GM21723 (cell line): ENCODE measurements around the gene HSH2D.
"Not testable (repeated sequence)": the region's sequence is repeated elsewhere in the genome, so short reads cannot be mapped to it uniquely, and the experiment has no call there.

Experiments used
- ATAC-seq: cut with Tn5 transposase; IDR thresholded peaks from one replicate; pipeline ENCODE4 v1.9.1; 2021; ENCODE audit warnings: mild to moderate bottlenecking, moderate library complexity; ENCODE audit not compliant: unreplicated experiment

HSH2D gene

DNA sequence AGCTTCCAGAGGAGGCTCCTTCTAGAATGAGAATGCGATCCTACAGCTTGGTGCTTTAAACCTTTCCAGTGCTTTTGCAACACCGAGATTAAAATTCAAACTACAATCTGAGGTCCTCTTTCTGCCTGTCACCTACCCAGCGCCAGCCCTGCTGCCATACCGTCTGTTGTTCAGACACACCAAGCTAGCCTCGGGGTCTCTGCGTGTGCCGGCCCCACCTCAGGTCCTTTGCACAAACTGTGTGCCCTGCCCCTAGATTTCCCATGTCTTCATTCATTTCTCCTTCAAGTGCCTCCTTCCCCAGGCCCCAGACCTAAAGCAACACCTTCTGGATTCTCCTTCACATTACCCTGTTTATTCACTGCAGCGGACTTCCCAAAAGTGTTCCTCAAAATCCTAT lies 11.1 kb downstream of the HSH2D start:
- no peak for ATAC-seq

DNA sequence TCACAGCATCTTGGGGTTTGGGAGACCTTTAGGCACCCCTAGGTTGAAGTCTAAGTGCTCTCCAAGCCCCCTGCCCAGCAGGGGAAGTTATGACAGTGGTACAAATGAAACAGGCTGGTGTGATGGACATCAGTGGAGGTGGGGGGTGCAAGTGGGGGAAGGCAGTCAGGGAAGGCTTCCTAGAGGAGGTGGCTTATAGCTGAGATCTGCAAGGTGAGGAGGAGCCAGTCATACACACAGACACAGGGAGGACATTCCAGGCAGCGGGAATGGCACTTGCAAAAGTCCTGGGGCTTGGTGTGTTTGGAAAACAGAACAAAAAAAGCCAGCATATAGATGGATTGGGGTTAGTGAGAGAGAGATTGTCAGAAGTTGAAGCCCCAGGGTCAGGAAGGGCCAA lies 11.6 kb downstream of the HSH2D start:
- no peak for ATAC-seq

DNA sequence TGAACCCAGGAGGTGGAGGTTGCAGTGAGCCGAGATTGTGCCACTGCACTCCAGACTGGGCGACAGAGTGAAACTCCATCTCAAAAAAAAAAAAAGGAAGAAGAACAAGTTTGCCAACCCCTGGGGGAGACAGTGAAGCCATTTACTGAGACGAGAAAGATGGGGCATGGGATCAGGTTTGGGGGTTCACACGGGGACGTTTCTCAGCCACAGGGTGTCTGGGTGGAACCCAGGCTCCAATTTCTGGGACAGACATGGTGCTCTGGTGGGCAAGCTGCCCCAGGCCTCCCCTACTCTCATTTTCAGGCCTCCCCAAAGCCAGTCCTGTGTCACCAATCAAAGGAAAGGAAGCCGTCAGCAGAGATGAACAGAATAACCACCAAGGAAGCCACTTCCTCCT lies 13.4 kb downstream of the HSH2D start:
- ATAC-seq, result no peak

DNA sequence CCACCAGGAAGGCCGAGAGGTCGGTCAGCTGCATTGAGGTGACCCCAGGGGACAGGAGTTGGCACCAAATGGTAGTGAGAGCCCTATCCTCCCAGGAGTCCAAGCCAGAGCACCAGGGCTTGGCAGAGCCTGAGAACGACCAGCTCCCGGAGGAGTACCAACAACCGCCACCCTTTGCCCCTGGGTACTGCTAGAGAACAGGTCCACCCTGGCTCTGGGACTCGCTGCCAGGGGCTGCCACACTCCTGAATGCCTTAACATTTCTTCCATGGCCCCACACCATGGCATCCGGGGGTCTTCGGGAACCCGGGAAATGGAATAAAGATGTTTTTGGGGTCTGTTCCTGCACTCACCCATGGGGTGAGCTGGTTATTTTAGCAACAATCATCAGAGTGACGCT lies 14.1 kb downstream of the HSH2D start:
- ATAC-seq, result no peak

DNA sequence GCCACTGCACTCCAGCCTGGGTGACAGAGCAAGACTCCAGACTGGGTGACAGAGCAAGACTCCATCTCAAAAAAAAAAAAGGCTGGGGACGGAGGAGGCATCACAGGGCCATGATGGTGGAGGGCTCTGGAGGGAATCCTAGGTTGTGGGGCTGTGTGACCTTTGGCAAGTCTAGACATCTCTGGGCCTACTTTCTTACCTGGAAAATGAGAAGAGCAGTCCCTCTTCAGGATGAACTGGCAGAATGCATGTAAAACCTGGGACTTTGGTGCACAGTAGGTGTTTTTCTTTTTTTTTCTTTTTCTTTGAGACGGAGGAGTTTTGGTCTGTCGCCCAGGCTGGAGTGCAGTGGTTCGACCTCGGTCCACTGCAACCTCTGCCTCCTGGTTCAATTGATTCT lies 16.2 kb downstream of the HSH2D start:
- no peak for ATAC-seq

DNA sequence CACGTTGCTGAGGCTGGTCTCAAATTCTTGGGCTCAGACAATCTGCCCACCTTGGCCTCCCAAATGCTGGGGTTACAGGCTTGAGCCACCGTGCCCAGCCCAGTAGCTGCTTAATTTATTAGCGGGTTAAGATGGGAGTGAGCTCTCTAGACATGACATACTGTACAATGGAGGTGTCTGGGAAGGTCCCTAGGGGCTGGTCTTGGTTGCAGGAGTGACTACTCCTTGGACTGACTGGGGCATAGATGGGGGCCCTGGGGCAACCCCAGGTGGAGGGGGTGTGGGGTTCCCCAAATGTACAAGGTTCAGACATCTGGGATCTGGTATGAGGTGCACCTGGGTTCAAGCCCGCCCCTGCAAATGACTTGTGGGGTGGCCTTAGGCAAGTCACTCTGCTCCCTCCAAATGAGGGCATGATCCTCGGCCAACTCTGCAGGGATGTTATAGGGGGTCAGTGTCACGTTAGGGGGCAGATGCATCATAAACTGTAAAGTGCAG lies 17.0 kb downstream of the HSH2D start:
- ATAC-seq, result no peak

DNA sequence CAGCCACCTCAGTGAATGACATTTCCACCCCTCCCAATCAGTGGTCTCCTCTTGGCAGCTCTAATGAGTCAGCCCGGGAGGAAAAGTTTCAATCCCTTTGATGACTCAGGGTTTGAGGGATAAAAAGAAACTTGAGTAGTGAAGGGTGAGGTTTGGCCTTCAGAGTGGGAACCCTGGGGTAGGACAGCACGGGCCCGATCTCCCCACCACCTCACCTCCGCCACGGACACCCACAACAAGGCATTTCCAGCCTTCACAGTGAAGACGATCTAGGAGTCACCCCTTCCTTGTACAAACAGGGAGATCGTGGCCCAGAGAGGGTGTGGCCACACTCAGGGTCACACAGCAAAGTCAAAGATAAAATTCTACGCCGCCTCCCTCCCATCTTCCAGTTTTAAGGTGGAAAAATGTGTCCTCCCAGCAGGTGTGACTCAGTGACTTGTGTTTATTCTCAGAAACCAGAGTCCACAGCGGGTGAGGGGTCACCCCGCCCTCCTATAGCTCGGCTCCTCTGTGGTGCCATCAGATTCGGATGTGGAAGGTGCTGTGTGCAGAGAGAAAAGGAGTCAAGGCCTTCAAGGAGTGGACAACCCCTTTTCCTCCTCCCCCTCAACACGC lies 17.6 kb downstream of the HSH2D start:
- ATAC-seq, result no peak

DNA sequence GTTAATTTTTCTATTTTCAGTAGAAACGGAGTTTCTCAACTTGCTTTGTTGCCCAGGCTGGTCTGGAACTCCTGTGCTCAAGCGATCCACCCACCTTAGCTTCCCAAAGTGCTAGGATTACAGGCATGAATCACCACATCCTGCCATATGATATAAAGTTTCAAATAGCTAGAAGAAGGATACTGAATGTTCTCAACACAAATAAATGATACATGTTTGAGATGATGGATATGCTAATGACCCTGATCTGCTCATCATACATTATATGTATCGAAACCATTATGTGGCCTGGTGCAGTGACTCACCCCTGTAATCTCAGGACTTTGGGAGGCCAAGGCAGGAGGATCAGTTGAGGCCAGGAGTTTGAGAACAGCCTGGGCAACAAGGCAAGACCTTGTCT lies 18.4 kb downstream of the HSH2D start:
- ATAC-seq, result no peak

DNA sequence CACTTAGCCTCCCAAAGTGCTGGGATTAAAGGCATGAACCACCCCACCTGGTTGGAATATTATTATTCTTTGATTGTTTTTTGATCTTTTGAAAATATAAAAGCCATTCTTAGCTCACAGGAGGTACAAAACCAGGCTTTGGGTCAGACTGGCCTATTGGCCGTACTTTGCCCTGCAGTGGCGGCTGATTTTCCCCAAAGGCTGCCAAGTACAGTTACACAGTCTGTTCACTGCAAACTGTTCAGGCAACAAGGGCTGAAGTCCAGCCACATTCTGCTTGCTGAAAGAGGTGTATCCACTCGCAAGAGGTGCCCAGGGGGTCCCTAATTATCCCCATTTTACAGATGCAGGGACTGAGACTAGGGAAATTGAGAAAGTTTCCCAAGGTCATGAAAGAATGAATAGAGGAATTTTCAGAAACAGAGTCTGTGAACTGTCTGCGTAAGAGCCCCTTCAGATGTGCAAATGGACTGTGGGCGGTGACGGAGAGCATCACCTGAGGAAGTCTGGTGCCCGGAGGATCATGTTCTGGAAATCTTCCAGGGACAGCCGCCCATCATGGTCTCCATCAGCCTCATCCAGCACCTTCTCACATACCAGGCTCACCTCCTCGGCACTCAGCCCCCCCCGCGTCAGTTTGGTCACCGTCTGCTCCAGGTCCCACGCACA lies 20.9 kb downstream of the HSH2D start:
- ATAC-seq, result no peak

DNA sequence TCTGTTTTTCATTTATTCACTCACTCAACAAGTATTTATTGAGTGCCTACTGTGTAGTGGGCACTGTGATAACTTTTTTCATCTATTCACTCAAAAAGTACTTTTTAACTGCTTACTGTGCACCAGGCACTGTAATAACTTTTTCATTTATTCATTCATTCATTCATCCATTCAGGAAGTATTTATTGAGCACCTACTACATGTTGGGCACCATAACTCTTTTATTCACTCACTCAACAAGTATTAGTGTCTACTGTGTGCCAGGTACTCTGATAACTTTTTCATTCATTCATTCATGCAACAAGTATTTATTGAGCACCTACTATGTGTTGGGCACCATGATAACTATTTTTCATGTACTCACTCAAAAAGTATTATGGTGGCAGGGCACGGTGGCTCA lies 22.9 kb downstream of the HSH2D start:
- no peak for ATAC-seq

DNA sequence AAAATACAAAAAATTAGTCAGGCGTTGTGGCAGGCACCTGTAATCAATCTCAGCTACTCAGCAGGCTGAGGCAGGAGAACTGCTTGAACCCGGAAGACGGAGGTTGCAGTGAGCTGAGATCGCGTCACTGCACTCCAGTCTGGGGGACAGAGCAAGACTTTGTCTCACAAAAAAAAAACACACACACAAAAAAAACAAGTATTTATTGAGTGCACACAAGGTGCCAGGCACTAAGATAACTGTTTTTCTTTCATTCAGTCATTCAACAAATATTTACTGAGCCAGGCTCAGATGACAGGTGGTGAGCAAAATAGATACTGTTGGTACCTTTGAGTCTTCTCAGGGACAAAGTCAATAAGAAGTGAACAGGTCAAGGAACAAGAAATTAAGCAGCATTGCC lies 23.6 kb downstream of the HSH2D start:
- no peak for ATAC-seq

DNA sequence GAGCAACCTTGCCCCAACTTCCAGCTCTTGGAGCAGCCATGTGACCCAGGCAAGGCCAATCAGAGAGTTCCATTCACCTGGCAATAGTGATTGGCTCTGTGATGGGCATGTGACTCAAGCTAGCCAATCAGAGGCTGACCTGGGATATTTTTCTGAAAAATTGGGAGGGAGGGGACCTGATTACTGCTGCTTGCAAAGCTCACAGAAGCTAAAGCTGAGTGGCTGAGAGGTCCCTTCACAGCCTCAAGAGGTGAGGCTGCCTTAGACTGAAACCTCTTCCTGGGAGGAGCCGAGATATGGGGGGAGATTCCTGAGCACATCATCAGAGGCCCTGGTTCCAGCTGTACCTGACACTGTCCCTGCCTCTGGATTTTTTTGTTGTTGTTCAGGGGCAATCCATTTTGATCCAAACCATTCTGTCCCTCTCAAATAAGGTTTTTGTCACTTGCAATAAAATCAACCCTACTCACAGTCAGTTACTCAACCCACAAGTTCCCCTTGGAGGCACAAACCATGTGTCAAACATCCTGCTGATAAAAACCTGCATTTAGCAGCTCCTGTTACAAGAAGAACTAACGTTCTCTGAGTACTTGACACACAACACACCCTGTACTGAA lies 25.1 kb downstream of the HSH2D start:
- ATAC-seq, result no peak

DNA sequence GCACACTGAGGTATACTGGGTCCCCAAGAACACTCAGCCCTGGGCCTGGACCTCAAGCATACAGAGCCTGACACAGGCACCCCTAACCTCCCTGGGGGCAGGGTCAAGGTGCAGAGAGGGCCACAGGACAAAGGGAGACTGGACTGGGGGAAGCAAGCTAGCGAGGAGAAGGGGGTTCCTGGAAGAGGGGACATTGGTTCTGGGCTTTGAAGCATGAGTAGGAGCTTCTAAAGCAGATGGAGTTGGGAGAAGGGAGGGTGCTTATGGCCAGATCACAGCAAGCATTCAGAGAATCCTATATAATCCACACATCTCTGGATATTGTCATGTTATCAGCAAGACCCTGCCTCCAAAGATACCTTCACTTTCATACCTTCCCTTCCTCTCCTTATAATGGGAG lies 26.6 kb downstream of the HSH2D start:
- no peak for ATAC-seq

DNA sequence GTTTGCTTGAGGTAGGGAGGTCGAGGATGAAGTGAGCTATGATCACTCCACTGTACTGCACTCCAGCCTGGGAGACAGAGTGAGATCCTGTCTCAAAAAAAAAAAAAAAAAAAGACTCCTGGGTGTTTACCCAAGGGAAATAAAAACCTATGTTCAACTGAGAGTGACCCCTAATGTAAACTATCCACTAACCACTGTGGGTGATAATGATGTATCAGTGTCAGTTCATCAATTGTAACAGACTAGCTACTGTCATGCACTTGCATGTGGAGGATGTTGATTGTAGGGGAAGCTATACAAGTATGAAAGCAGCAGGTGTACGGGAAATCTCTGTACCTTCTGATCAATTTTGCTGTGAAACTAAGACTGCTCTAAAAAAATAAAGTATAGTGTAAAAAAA lies 32.5 kb downstream of the HSH2D start:
- ATAC-seq, result no peak

DNA sequence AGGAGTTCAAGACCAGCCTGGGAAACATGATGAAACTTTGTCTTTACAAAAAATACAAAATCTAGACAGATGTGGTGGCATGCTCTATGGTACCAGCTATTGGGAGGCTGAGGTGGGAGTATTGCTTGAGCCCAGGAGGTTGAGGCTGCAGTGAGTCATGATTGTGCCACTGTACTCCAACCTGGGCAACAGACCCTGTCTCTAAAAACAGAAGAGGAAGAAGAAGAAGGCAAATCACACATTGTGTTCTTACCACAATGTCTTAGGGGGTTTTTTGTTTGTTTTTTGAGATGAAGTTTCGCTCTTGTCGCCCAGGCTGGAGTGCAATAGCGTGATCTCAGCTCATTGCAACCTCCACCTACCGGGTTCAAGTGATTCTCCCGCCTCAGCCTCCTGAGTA lies 35.4 kb downstream of the HSH2D start:
- ATAC-seq, result not testable (repeated sequence)

DNA sequence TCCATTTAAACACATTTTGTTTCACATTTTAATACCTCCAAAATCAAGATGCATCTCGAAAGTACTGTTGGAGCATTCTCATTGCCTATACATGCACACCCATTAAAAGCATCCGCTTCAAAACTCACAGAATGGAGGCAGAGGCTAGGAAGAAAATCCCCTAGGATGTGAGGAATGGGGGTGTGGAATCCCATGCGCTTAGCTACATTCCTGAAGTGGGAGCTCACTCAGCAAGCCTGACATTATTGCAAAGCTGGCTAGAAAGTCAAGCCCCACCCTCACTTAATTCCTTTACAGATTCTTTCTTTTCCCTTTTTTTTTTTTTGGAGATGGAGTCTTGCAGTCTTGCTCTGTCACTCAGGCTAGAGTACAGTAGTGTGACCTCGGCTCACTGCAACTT lies 37.1 kb downstream of the HSH2D start:
- no peak for ATAC-seq

DNA sequence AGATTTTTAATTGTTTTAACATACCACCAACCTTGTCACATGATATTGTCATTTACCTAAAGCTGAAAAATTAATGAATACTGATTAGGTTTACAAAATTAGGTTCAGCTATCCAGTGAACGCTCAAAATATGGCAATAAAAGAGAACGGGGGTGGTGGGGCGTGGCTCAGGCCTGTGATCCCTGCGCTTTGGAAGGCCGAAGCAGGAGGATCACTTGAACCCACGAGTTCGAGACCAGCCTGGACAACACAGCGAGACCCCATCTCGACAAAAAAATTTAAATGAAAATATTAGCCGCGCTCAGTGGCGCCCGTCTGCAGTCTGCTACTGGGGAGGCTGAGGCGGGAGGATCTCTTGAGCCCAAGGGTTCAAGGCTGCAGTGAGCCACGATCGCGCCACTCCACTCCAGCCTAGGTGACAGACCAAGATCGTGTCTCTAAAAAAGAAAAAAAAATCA lies 41.2 kb downstream of the HSH2D start:
- ATAC-seq, result no peak

DNA sequence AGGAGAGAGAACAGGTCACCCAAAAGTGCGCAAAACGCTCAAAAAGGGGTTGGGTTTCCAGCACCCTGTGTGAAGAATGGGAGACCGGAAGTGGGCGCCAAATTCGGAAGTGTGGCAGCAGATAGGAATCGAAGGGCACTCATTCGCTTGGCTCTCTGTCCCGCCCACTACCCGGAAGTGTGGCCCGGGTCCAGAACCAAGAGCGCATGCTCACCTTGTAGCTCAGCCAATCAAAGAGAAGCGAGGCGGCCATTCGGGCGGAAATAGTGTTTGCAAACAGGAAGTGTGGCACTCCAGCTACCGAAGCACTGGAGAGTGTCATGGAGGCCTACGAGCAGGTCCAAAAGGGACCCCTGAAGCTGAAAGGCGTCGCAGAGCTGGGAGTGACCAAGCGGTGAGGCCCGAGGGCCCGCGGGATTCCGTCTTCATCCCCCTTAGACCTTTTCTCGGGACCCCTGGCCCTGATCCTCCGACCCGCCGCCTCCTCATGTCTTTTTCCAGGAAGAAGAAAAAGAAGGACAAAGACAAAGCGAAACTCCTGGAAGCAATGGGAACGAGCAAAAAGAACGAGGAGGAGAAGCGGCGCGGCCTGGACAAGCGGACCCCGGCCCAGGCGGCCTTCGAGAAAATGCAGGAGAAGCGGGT lies 41.8 kb downstream of the HSH2D start, which contains the start of gene FAM32A:
Gene FAM32A, plus strand, starts transcription at position 288 of the 645 bp plus-strand sequence. Its CDS starts 33 bp downstream, at position 321.
- ATAC-seq, result peak; percentile 80

DNA sequence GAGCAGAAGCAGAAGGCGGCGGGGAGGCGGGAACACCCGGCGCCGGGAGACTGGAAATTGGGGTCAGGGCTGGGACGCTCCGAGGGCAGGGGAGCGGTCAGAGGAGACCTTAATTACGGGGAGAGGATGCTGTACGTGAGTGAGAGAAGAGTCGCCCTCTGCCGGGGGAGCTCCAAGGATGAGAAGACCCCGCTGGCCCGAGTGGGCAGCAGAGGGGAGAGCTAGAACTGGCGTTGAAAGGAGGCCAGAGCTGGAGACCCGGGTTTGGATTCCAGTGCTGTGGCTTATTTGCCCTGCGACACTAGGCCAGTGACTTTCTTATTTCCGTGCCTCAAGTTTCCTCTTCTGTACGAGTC lies 42.3 kb downstream of the HSH2D start:
- ATAC-seq, result no peak

DNA sequence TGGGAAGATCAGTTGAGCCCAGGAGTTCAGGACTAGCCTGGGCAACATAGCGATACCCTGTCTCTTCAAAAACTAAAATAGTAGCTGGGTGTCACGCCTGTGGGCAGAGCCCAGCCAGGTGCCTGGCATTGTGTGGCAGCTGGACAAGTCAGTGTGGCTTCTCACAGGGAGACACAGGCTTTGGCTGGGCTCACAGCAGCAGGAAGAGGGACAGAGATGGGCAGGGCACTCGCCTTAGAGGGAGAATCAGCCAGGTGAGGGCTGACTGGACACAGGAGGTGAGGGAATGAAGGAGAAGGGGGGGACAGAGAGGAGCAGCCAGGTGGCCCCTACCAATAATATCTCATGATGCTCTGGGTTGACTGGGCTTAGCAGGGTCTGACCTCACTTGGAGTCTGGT lies 45.0 kb downstream of the HSH2D start:
- no peak for ATAC-seq

DNA sequence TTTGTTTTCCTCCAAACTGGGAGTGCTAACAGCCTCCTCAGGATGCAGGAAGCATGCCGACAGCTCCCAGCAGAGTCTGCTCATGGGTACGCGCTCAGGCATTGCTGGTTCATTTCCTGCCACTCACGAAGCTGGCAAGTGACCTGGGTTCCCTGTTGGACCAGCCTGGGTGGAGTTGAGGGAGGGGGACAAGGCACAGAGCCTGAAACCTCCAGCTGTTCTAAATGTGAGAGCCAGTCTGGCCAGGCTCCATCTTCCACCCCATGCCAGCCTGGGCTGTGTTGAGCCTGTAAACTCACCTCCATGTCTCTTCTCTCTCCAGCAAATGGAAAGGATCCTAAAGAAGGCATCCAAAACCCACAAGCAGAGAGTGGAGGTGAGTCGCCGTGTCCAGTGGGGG lies 46.7 kb downstream of the HSH2D start:
- no peak for ATAC-seq

DNA sequence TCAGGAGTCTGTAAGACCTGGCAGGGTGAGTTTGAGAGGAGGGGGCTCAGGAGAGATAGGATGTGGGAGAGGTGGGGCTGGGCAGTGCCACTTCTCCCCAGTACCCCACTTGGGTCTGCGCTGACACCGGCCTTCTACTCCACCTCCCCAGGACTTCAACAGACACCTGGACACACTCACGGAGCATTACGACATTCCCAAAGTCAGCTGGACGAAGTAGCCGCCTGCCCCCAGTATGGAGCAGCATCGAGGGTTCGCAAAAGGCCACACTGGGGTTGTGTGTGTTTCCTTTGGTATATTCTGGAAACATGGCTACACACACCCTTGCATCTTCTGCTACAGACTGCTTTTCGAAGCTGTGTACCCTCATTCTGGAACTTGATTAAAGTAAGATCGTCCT lies 47.3 kb downstream of the HSH2D start:
- no peak for ATAC-seq
